GM12891 (cell line): ENCODE results near the gene ABHD16A.

Experiments used
- PAX5 ChIP-seq: IDR thresholded peaks from 2 replicates; pipeline ENCODE4 v1.6.1; 2011; ENCODE audit warnings: low read length, moderate library complexity, mild to moderate bottlenecking; ENCODE audit not compliant: insufficient read depth, severe bottlenecking
- POLR2A ChIP-seq: IDR thresholded peaks from 2 replicates; pipeline ENCODE4 v1.6.1; 2011; ENCODE audit warnings: low read depth, low read length, control low read depth
- POLR2AphosphoS5 ChIP-seq: IDR thresholded peaks from 2 replicates; pipeline ENCODE4 v1.6.1; 2011; ENCODE audit warnings: low read depth, low read length, control low read depth
- POU2F2 ChIP-seq: IDR thresholded peaks from 2 replicates; pipeline ENCODE4 v1.6.1; 2011; ENCODE audit warnings: low read depth, mild to moderate bottlenecking, control low read depth, low read length, moderate library complexity
- SPI1 ChIP-seq: IDR thresholded peaks from 2 replicates; pipeline ENCODE4 v1.6.1; 2011; ENCODE audit warnings: low read depth, low read length, control low read depth
- TAF1 ChIP-seq: IDR thresholded peaks from 2 replicates; pipeline ENCODE4 v1.6.1; 2011; ENCODE audit warnings: low read depth, low read length, control low read depth

DNA sequence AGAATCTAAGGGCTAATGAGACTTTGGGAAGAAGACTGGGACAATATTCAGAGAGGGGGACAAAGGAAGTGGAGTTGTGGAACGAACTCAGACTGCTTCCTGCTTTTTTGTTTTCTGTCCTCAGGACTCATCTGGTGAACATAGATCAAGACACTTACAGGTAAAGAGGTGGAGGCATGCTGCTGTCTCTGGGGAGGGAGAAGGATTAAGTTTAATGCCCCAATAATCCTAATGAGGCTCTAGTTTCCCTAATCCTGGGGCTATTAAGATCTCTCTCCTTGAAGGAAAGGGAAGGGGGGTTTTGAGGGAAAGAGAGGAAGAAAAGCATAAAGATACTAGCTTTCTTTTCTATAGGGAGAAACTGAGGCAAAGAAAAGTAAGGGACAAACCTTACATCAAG lies 41.3 kb upstream of the ABHD16A start:
- TF ChIP-seq POLR2A, result no peak
- no peak for TF ChIP-seq POLR2AphosphoS5
- TF ChIP-seq TAF1, result no peak
- no peak for TF ChIP-seq POU2F2
- TF ChIP-seq SPI1, result no peak
- no peak for TF ChIP-seq PAX5
